Endodermal cell (in vitro differentiated cells): Measurements from ENCODE around the gene LRP4. TPM values are rescaled to one million over a fixed set of nuclear protein-coding genes. Genes with fewer than 3 reads are reported as not detected.

Experiments used
- DNase-seq: peaks from one replicate; pipeline ENCODE4 v3.0.0-alpha.2; 2017
- H3K27ac ChIP-seq: 2 replicates; pipeline ENCODE4 v1.5.1; 2013; ENCODE audit warnings: mild to moderate bottlenecking, low read depth, low read length, moderate library complexity
- H3K27me3 ChIP-seq: 2 replicates; pipeline ENCODE4 v1.6.1; 2013; ENCODE audit warnings: mild to moderate bottlenecking, low read length, moderate library complexity; ENCODE audit not compliant: insufficient read depth, control insufficient read depth, poor library complexity, severe bottlenecking
- H3K36me3 ChIP-seq: 2 replicates; pipeline ENCODE4 v1.7.0; 2013; ENCODE audit warnings: mild to moderate bottlenecking, low read length, moderate library complexity; ENCODE audit not compliant: control insufficient read depth, insufficient read depth
- H3K4me1 ChIP-seq: one replicate; pipeline ENCODE4 v1.7.0; 2013; ENCODE audit warnings: low read length; ENCODE audit not compliant: control insufficient read depth, insufficient read depth
- H3K4me3 ChIP-seq: 2 replicates; pipeline ENCODE4 v1.5.1; 2013; ENCODE audit warnings: mild to moderate bottlenecking, low read length, moderate library complexity
- H3K9ac ChIP-seq: 2 replicates; pipeline ENCODE4 v1.6.1; 2013; ENCODE audit warnings: mild to moderate bottlenecking, low read length, moderate library complexity; ENCODE audit not compliant: poor library complexity, severe bottlenecking; ENCODE audit errors: extremely low read depth
- H3K9me3 ChIP-seq: 2 replicates; pipeline ENCODE4 v1.6.1; 2013; ENCODE audit warnings: mild to moderate bottlenecking, low read length, moderate library complexity; ENCODE audit not compliant: control insufficient read depth
- H3K27ac Mint-ChIP-seq: 2 replicates; pipeline ENCODE4 v1.8.0; 2020; ENCODE audit warnings: mixed read lengths
- H3K27me3 Mint-ChIP-seq: 2 replicates; pipeline ENCODE4 v1.8.0; 2021; ENCODE audit warnings: mild to moderate bottlenecking, mixed read lengths; ENCODE audit not compliant: insufficient read depth
- H3K36me3 Mint-ChIP-seq: 2 replicates; pipeline ENCODE4 v1.8.0; 2020; ENCODE audit warnings: low read depth, mixed read lengths
- H3K4me1 Mint-ChIP-seq: 2 replicates; pipeline ENCODE4 v1.8.0; 2020; ENCODE audit warnings: mixed read lengths
- H3K4me3 Mint-ChIP-seq: 2 replicates; pipeline ENCODE4 v1.8.0; 2020; ENCODE audit warnings: mild to moderate bottlenecking, moderate library complexity, mixed read lengths
- H3K9me3 Mint-ChIP-seq: 2 replicates; pipeline ENCODE4 v1.8.0; 2020; ENCODE audit warnings: mild to moderate bottlenecking, mixed read lengths
- WGBS, 2 experiments: methylation state at CpG; one replicate each; pipeline versions ENCODE4 v1.1.5 to v1.1.7; 2013; ENCODE audit warnings: missing lambda C conversion rate in 2 of 2, mixed read lengths in 1 of 2; ENCODE audit not compliant: insufficient coverage in 1 of 2, insufficient read length in 1 of 2; 5-methylcytosine and 5-hydroxymethylcytosine counted together
- total RNA-seq, 2 donors: library from RNA; stranded (reverse); fragmentation: NEBNext Ultra II Directional in 1 of 2; extraction: Animal tissue kit (Norgen Biotek cat#: 25700) in 1 of 2; gene quantifications; 2 replicates in 1 of 2; 3 replicates in 1 of 2; pipeline ENCODE4 v1.2.1, GENCODE V29; 2021
- TF ChIP-seq, protein P1 (sequence below): fragments of 200-600 bp; sonication (generic); conservative IDR thresholded peaks from 2 replicates; pipeline ENCODE4 v1.5.0; 2021; ENCODE audit warnings: antibody characterized with exemption, mild to moderate bottlenecking

Gene LRP4
- total RNA-seq, 2 donors from 2014 or later: 12.6 to 13.6 TPM

DNA sequence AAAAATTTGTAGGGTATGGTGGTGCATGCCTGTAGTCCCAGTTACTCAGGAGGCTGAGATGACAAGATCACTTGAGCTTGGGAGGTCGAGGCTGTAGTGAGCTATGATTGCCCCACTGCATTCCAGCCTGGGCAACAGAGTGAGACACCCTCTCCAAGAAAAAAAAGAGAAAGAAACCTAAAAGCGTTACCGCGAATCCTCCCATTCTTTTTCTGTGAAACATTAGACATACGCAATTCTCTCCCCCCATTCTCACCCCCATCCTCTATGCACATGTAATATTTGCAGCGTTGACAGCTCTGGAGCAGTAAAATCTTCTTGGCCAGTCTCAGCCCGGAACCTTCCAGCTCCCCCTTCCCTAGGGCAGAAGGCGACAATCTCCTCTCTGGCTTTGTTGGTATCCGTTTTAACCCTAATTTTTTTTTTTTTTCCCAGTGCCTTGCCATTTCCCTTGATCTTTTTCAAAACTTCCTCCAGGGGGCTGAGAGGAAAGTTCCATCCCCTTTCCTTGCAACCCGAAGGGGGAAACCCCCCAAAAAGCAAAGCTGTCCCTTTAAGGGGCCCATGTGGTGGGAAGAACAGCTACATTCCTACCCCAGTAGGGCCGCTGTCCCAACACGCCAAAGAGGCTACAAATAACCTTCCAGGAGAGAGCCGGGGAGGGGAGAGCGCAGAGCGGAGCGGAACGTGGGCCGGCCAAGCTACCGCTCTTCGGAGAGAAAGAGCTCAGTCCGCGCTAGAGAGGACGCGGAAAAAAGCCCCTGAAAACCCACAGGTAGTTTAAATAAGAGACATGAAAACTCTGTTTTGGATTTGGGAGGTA is 1.9 kb downstream of the LRP4 start:
- Histone ChIP-seq H3K9ac (no peak overlapping the region), H3K27me3 (peaks cover 20% of the 10 kb centered on the region), H3K27ac (peak overlapping the region; percentile 45), H3K36me3 (no peaks in the 10 kb centered on the region), H3K9me3 (no peaks in the 10 kb centered on the region), H3K4me1 (peaks cover 10% of the 10 kb centered on the region), H3K4me3 (peak overlapping the region; percentile 77)
- TF ChIP-seq, protein P1, sequence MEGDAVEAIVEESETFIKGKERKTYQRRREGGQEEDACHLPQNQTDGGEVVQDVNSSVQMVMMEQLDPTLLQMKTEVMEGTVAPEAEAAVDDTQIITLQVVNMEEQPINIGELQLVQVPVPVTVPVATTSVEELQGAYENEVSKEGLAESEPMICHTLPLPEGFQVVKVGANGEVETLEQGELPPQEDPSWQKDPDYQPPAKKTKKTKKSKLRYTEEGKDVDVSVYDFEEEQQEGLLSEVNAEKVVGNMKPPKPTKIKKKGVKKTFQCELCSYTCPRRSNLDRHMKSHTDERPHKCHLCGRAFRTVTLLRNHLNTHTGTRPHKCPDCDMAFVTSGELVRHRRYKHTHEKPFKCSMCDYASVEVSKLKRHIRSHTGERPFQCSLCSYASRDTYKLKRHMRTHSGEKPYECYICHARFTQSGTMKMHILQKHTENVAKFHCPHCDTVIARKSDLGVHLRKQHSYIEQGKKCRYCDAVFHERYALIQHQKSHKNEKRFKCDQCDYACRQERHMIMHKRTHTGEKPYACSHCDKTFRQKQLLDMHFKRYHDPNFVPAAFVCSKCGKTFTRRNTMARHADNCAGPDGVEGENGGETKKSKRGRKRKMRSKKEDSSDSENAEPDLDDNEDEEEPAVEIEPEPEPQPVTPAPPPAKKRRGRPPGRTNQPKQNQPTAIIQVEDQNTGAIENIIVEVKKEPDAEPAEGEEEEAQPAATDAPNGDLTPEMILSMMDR: peak; percentile 56
- Mint-ChIP-seq H3K36me3 (no peaks in the 10 kb centered on the region), H3K4me1 (peaks cover 43% of the 10 kb centered on the region), H3K27ac (peak overlapping the region; percentile 56), H3K4me3 (peak overlapping the region; percentile 74), H3K27me3 (peaks cover 34% of the 10 kb centered on the region), H3K9me3 (no peaks in the 10 kb centered on the region)
- peak; percentile 88 for DNase-seq
- WGBS, 2 experiments: 8 to 17% methylated on average over 18 to 24 of the region's 24 CpGs

- Mint-ChIP-seq H3K9me3 (no peaks in the 10 kb centered on the region), H3K36me3 (no peaks in the 10 kb centered on the region), H3K4me1 (peaks cover 44% of the 10 kb centered on the region), H3K27ac (no peak overlapping the region), H3K4me3 (no peak overlapping the region), H3K27me3 (peaks cover 32% of the 10 kb centered on the region)
- Histone ChIP-seq H3K36me3 (no peaks in the 10 kb centered on the region), H3K4me1 (peaks cover 10% of the 10 kb centered on the region), H3K9ac (no peak overlapping the region), H3K9me3 (no peaks in the 10 kb centered on the region), H3K27me3 (peaks cover 20% of the 10 kb centered on the region), H3K4me3 (no peak overlapping the region), H3K27ac (peak overlapping the region; percentile 88)
- DNase-seq: no peak
- 91 to 92% methylated on average over 7 of the region's 7 CpGs for WGBS, 2 experiments
- TF ChIP-seq, protein P1: no peak
Measured at GRCh38 chr11:46914910-46915309, 3.4 kb downstream of the LRP4 start.

DNA sequence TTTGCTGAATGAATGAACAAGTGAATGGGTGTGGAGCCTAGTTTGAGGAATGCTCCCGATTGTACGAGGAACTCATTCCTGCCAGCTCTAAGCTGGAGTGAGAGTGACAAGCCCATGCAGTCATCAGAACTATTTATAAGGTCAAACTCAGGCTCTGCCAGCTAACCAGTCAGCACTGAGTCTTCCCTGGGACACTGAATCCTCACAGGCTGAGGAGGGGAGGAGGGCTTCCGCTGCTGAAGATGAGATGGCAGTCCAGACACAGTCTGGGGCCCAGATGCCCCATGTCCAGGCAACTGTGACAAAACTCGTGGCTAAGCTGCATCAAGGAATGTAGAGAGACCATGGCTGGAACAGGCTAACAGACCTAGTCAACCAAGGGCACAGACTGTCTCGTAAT is 4.0 kb downstream of the LRP4 start:
- Histone ChIP-seq H3K9ac (no peak overlapping the region), H3K4me3 (no peak overlapping the region), H3K27ac (peak overlapping the region; percentile 88), H3K27me3 (peaks cover 20% of the 10 kb centered on the region), H3K4me1 (peaks cover 10% of the 10 kb centered on the region), H3K36me3 (no peaks in the 10 kb centered on the region), H3K9me3 (no peaks in the 10 kb centered on the region)
- no peak overlapping the region for H3K4me3 Mint-ChIP-seq
- DNase-seq: no peak
- H3K27me3 Mint-ChIP-seq: peaks cover 32% of the 10 kb centered on the region
- H3K27ac Mint-ChIP-seq: no peak overlapping the region
- no peaks in the 10 kb centered on the region for H3K9me3 Mint-ChIP-seq
- H3K36me3 Mint-ChIP-seq: no peaks in the 10 kb centered on the region
- TF ChIP-seq, protein P1: no peak
- WGBS, 2 experiments: 53 to 75% methylated on average over 4 to 5 of the region's 5 CpGs
- H3K4me1 Mint-ChIP-seq: peaks cover 44% of the 10 kb centered on the region
